H1 (cell line): ENCODE results near the gene TRIM47. TPM values are rescaled to one million over a fixed set of nuclear protein-coding genes. Genes with fewer than 3 reads are reported as not detected.

ENCODE experiments used
- ASH2L ChIP-seq: fragments of 200-600, 300-600 bp; sonication (generic); IDR thresholded peaks from one replicate; pipeline ENCODE4 v1.7.1; 2017; ENCODE audit warnings: low read length
- EZH2 ChIP-seq: fragments of 200-600 bp; sonication (generic); IDR thresholded peaks from 2 replicates; pipeline ENCODE4 v1.7.1; 2012; ENCODE audit warnings: low read depth, mild to moderate bottlenecking, moderate library complexity, low read length, inconsistent platforms; ENCODE audit not compliant: severe bottlenecking
- KDM1A ChIP-seq: fragments of 200-600, 300-600 bp; sonication (generic); IDR thresholded peaks from 2 replicates; pipeline ENCODE4 v1.7.1; 2016; ENCODE audit warnings: mild to moderate bottlenecking, low read length, borderline replicate concordance
- POLR2AphosphoS5 ChIP-seq: IDR thresholded peaks from 2 replicates; pipeline ENCODE4 v1.6.1; 2011; ENCODE audit warnings: low read depth, low read length
- polyA plus RNA-seq, 7 experiments: library from polyadenylated mRNA; depleted of rRNA in 3 of 7; stranded (reverse) in 5 of 7; unstranded in 2 of 7; fragments of >200 nt in 5 of 7; fragments of 200-250 nt in 2 of 7; gene quantifications; 1 replicate in 5 of 7; 2 replicates in 1 of 7; 4 replicates in 1 of 7; pipeline versions ENCODE4 v1.2.1 to v1.2.3, GENCODE V29; 2011 to 2013; ENCODE audit warnings: missing spikeins in 2 of 7, mixed read lengths in 2 of 7
- total RNA-seq: library from RNA; stranded (reverse); fragmentation: NEBNext Ultra II Directional; extraction: Animal tissue kit (Norgen Biotek cat#: 25700); gene quantifications from 2 replicates; pipeline ENCODE4 v1.2.1, GENCODE V29; 2021
- TF ChIP-seq, protein P1 (sequence below): IDR thresholded peaks from 2 replicates; pipeline ENCODE4 v1.6.1; 2012; ENCODE audit warnings: low read length, inconsistent platforms

The TRIM47 gene
- total and polyA plus RNA-seq, 2 of the 8 experiments (the other 6 are each of a cell fraction or from before 2014, with no cell fraction given) = 6.3 to 6.4 TPM

GRCh38 chr17:75915268-75915667 lies 36.9 kb upstream of the TRIM47 start (continued):
- TF ChIP-seq, protein P1, sequence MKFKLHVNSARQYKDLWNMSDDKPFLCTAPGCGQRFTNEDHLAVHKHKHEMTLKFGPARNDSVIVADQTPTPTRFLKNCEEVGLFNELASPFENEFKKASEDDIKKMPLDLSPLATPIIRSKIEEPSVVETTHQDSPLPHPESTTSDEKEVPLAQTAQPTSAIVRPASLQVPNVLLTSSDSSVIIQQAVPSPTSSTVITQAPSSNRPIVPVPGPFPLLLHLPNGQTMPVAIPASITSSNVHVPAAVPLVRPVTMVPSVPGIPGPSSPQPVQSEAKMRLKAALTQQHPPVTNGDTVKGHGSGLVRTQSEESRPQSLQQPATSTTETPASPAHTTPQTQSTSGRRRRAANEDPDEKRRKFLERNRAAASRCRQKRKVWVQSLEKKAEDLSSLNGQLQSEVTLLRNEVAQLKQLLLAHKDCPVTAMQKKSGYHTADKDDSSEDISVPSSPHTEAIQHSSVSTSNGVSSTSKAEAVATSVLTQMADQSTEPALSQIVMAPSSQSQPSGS = no peak
- TF ChIP-seq POLR2AphosphoS5 (no peak), ASH2L (no peak), KDM1A (no peak), EZH2 (no peak)
